ENCODE results near the gene UBE2L6. TPM values are rescaled to one million over a fixed set of nuclear protein-coding genes. Genes with fewer than 3 reads are reported as not detected.

UBE2L6 gene
- total and polyA plus RNA-seq, 2 experiments from 2014 or later, result 41.5 to 75.9 TPM

DNA sequence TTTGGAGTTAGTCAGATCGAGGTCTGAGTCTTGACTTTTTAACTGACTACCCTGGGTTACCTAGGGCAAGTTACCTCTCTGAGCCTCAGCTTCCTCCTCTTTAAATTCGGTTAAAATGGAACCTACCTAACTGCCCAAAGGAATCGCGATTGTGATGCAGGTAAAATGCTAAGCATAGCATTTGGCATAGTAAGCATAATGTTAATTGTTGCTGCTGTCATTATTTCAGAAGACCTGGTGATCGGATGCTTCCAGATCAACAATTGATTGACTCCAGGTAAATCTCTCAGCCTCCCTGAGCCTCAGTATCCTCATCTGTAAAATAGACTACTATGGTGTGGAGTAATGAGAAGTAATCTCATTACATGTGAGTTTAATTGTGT, 51.4 kb downstream of the UBE2L6 start:
- in situ Hi-C loops (cut with MboI), result no loop called here
- peak overlapping the region; percentile 100 for H2AFZ ChIP-seq
- no peak for DNase-seq
- no peaks in the 10 kb centered on the region for H3K9me3 ChIP-seq (ENCODE audit: low read depth)
- H3K27me3 ChIP-seq (replicated peaks; ENCODE audit: insufficient read depth), result no peaks in the 10 kb centered on the region
- peak overlapping the region; percentile 99 for H3K4me3 ChIP-seq
- no peaks in the 10 kb centered on the region for H3K79me2 ChIP-seq (ENCODE audit: insufficient read depth)
- H3K9me2 ChIP-seq (ENCODE audit: insufficient read depth), result no peaks in the 10 kb centered on the region
- TF ChIP-seq EZH2 (IDR thresholded peaks at IDR 0.05; ENCODE audit: insufficient read depth, poor library complexity, severe bottlenecking) (no peak), EZH2phosphoT487 (IDR thresholded peaks at IDR 0.05; ENCODE audit: insufficient read depth, low read depth) (no peak)
- H3K9ac ChIP-seq, result peak overlapping the region; percentile 89
- H3K4me1 ChIP-seq (ENCODE audit: insufficient read depth), result peaks cover 4% of the 10 kb centered on the region; the same call in 1 of the 2 replicates
- H3K4me2 ChIP-seq (ENCODE audit: unreplicated experiment), result peak overlapping the region; percentile 95
- 4 to 7% methylated on average over 5 of the region's 5 CpGs for WGBS, 2 experiments (ENCODE audit: low coverage in 1 of 2, low lambda C conversion rate in 2 of 2, missing lambda C conversion rate in 2 of 2)
- no peaks in the 10 kb centered on the region for H3F3A ChIP-seq (ENCODE audit: insufficient read depth)
- no peaks in the 10 kb centered on the region for H4K20me1 ChIP-seq (ENCODE audit: insufficient read depth)
- H3K36me3 ChIP-seq (ENCODE audit: low read depth), result no peaks in the 10 kb centered on the region
- peak overlapping the region; percentile 48 for H3K27ac ChIP-seq

DNA sequence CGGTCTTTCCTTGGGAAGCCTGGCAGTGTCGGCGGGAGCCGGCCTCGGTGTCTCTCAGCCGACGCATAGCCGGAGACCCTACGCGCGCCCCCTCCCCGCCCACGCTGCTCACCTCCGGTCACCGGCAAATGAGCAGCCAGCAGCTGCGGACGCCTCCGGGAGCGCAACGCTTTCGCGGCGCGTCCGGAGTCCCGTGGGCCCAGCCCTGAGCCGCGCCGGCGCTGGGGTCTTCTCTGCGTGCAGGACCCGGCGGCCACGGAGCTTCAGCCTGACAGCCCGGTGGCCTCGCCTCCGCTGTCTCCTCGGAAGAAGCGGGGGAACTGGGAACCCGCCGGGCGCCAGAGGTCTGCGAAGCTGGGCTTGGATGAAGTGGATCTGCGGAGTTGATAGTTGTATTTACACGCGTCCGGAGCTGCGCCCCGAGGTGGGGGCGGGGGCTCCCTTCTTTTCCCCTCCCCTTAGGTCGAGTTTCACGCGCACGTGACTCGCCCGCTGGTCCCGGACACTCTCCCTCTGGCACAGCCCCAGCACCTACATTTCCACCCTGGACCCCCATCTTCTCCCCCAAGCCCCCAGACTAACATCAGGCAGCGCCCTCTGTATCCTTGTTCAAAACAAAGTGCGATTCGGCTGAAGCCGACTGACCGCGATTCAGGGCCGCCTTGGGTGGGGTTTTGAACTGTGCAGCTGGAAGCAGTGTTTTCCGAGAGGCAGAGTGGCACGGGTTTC, 52.0 kb downstream of the UBE2L6 start, which contains the start of gene SLC43A1:
Gene SLC43A1 (minus strand): TSS at position 371 of the 729 bp plus-strand sequence. CDS start 1,591 bp downstream, outside the sequence.
- H3K4me3 ChIP-seq, result peak within 1 kb of the TSS; percentile 99
- H3K9ac ChIP-seq, result peak within 1 kb of the TSS; percentile 89
- H3K9me3 ChIP-seq (ENCODE audit: low read depth), result no peaks in the 10 kb centered on the region
- no peaks in the 10 kb centered on the region for H3F3A ChIP-seq (ENCODE audit: insufficient read depth)
- H3K27ac ChIP-seq, result peak within 1 kb of the TSS; percentile 48
- H3K36me3 ChIP-seq (ENCODE audit: low read depth), result no peaks in the 10 kb centered on the region
- peak within 1 kb of the TSS; percentile 100 for H2AFZ ChIP-seq
- no peaks in the 10 kb centered on the region for H3K9me2 ChIP-seq (ENCODE audit: insufficient read depth)
- H3K79me2 ChIP-seq (ENCODE audit: insufficient read depth), result no peaks in the 10 kb centered on the region
- peaks cover 4% of the 10 kb centered on the region; the same call in 1 of the 2 replicates for H3K4me1 ChIP-seq (ENCODE audit: insufficient read depth)
- peak within 1 kb of the TSS; percentile 95 for H3K4me2 ChIP-seq (ENCODE audit: unreplicated experiment)
- peak; percentile 80 for DNase-seq
- H3K27me3 ChIP-seq (replicated peaks; ENCODE audit: insufficient read depth), result no peaks in the 10 kb centered on the region
- H4K20me1 ChIP-seq (ENCODE audit: insufficient read depth), result no peaks in the 10 kb centered on the region
- WGBS, 2 experiments (ENCODE audit: low coverage in 1 of 2, low lambda C conversion rate in 2 of 2, missing lambda C conversion rate in 2 of 2), result 0 to 1% methylated on average over 53 to 55 of the region's 66 CpGs
- in situ Hi-C loops (cut with MboI), result no loop called here
- TF ChIP-seq EZH2phosphoT487 (IDR thresholded peaks at IDR 0.05; ENCODE audit: insufficient read depth, low read depth) (no peak), EZH2 (IDR thresholded peaks at IDR 0.05; ENCODE audit: insufficient read depth, poor library complexity, severe bottlenecking) (no peak)

DNA sequence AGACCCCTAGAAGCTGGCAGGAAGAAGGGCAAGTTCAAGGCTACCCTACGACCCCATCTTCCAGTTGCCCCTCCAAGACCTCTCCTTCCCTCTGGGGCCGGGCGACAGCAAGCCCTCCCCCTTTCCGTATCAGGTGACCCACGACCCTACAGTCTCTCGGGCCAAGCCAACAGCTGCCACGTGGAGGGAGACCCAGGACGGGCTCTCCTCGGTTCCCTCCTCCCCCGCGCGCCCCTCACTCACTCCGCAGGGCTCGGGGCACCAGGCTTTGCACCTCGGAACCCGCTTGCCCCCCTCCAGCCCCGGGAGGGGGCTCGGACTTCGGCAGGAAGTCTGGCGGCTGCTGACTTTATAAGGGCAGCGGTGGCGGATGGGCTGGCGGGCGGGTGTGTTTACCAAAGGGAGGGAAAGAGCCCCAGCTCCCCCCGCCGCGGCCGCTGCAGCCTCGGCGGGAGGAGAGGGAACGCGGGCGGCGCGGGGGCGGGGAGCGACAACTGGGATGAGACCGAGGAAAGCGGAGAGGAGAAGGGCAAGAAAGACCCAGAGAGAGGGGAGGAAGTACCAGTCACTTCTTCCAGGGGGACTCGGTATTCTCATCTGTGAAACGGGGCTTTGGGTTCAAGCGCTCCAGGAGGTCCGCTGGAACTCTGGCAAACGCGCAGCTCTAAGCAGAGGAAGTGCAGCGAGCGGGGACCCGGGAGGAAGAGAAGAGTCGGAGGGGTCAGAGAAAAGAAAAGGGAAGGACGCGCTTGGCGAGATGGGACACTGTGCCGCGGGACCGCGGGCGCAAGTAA, 52.7 kb downstream of the UBE2L6 start:
- in situ Hi-C loops (cut with MboI), result no loop called here
- TF ChIP-seq EZH2 (IDR thresholded peaks at IDR 0.05; ENCODE audit: insufficient read depth, poor library complexity, severe bottlenecking) (no peak), EZH2phosphoT487 (IDR thresholded peaks at IDR 0.05; ENCODE audit: insufficient read depth, low read depth) (no peak)
- Histone ChIP-seq H3K36me3 (ENCODE audit: low read depth) (no peaks in the 10 kb centered on the region), H3K27me3 (replicated peaks; ENCODE audit: insufficient read depth) (no peaks in the 10 kb centered on the region), H3K9ac (peak overlapping the region; percentile 89), H3K9me3 (ENCODE audit: low read depth) (no peaks in the 10 kb centered on the region), H3K79me2 (ENCODE audit: insufficient read depth) (no peaks in the 10 kb centered on the region), H4K20me1 (ENCODE audit: insufficient read depth) (no peaks in the 10 kb centered on the region), H2AFZ (peak overlapping the region; percentile 100), H3K4me2 (ENCODE audit: unreplicated experiment) (peak overlapping the region; percentile 95), H3K4me3 (peak overlapping the region; percentile 99), H3K9me2 (ENCODE audit: insufficient read depth) (no peaks in the 10 kb centered on the region), H3F3A (ENCODE audit: insufficient read depth) (no peaks in the 10 kb centered on the region), H3K4me1 (ENCODE audit: insufficient read depth) (peaks cover 4% of the 10 kb centered on the region; the same call in 1 of the 2 replicates), H3K27ac (no peak overlapping the region)
- 1 to 2% methylated on average over 39 to 57 of the region's 57 CpGs for WGBS, 2 experiments (ENCODE audit: low coverage in 1 of 2, low lambda C conversion rate in 2 of 2, missing lambda C conversion rate in 2 of 2)
- peak; percentile 74 for DNase-seq

DNA sequence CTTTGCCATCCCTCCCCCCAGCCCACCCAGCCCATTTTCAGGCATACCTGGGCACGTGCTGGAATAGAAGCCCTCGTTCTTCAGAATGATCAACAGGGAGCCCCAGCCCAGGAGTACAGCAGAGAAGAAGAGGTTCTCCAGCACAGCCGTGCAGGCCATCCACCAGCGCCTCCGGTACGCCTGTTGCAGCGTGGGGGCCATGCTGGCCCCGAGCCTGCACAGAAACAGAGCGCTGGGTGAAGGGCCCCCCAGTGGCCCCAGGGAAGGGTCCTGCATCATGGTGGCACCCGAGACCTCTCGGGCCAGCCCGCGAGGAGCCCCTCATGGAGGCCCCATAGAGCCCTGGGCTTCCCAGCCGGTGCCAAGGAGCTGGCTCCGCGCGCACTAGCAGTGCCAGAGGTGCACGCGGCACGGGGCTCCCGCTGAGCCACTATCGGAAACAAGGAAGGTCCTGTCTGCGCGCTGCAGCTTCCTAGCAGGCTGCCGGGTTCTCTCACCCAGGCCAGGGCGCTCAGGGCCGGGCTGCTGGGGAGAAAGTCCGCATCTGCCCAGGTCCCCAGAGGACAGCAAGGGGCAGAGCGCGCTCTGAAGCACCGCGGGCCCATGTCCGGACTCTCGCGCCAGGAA, 53.4 kb downstream of the UBE2L6 start:
- WGBS, 2 experiments (ENCODE audit: low coverage in 1 of 2, low lambda C conversion rate in 2 of 2, missing lambda C conversion rate in 2 of 2), result 15 to 16% methylated on average over 30 to 32 of the region's 35 CpGs
- no peaks in the 10 kb centered on the region for H3K9me3 ChIP-seq (ENCODE audit: low read depth)
- peak; percentile 67 for DNase-seq
- H3K79me2 ChIP-seq (ENCODE audit: insufficient read depth), result no peaks in the 10 kb centered on the region
- no peaks in the 10 kb centered on the region for H3K27me3 ChIP-seq (replicated peaks; ENCODE audit: insufficient read depth)
- no peaks in the 10 kb centered on the region for H3K36me3 ChIP-seq (ENCODE audit: low read depth)
- H3K4me2 ChIP-seq (ENCODE audit: unreplicated experiment), result peak overlapping the region; percentile 95
- peak overlapping the region; percentile 89 for H3K9ac ChIP-seq
- H3K4me3 ChIP-seq, result peak overlapping the region; percentile 99
- peaks cover 4% of the 10 kb centered on the region; the same call in 1 of the 2 replicates for H3K4me1 ChIP-seq (ENCODE audit: insufficient read depth)
- peak overlapping the region; percentile 100 for H2AFZ ChIP-seq
- H3F3A ChIP-seq (ENCODE audit: insufficient read depth), result no peaks in the 10 kb centered on the region
- no peaks in the 10 kb centered on the region for H4K20me1 ChIP-seq (ENCODE audit: insufficient read depth)
- no peaks in the 10 kb centered on the region for H3K9me2 ChIP-seq (ENCODE audit: insufficient read depth)
- no peak overlapping the region for H3K27ac ChIP-seq
- TF ChIP-seq EZH2 (IDR thresholded peaks at IDR 0.05; ENCODE audit: insufficient read depth, poor library complexity, severe bottlenecking) (no peak), EZH2phosphoT487 (IDR thresholded peaks at IDR 0.05; ENCODE audit: insufficient read depth, low read depth) (no peak)
- in situ Hi-C loops (cut with MboI), result no loop called here

All from GM23248 (cell line).